MM.1S (cell line): ENCODE results near the gene AKAP8.

Source experiments
- DNase-seq: peaks from one replicate; pipeline ENCODE4 v3.0.0-alpha.2; 2015
- H2AFZ ChIP-seq: fragments of 300-600 bp; sonication (generic); 2 replicates; pipeline ENCODE4 v1.6.0; 2016; ENCODE audit warnings: antibody characterized with exemption, low read length
- H3F3A ChIP-seq: fragments of 300-600 bp; sonication (generic); 2 replicates; pipeline ENCODE4 v1.6.1; 2016; ENCODE audit warnings: mild to moderate bottlenecking, antibody characterized with exemption, low read length, moderate library complexity, mixed read lengths; ENCODE audit not compliant: insufficient read depth
- H3K27ac ChIP-seq: fragments of 300-600 bp; sonication (generic); 2 replicates; pipeline ENCODE4 v1.5.1; 2016; ENCODE audit warnings: mild to moderate bottlenecking, low read length
- H3K27me3 ChIP-seq: fragments of 300-600 bp; sonication (generic); replicated peaks from 2 replicates; pipeline ENCODE4 v1.6.0; 2016; ENCODE audit warnings: low read length; ENCODE audit not compliant: insufficient read depth
- H3K36me3 ChIP-seq: fragments of 300-600 bp; sonication (generic); replicated peaks from 2 replicates; pipeline ENCODE4 v1.6.1; 2016; ENCODE audit warnings: mild to moderate bottlenecking, low read length, mixed read lengths; ENCODE audit not compliant: insufficient read depth
- H3K4me1 ChIP-seq: fragments of 300-600 bp; sonication (generic); 2 replicates; pipeline ENCODE4 v1.6.1; 2016; ENCODE audit warnings: low read length, mixed read lengths
- H3K4me2 ChIP-seq: fragments of 300-600 bp; sonication (generic); 2 replicates; pipeline ENCODE4 v1.6.0; 2016; ENCODE audit warnings: low read depth, low read length
- H3K4me3 ChIP-seq: fragments of 300-600 bp; sonication (generic); 2 replicates; pipeline ENCODE4 v1.5.1; 2016; ENCODE audit warnings: low read length, mixed read lengths
- H3K79me2 ChIP-seq: fragments of 300-600 bp; sonication (generic); 2 replicates; pipeline ENCODE4 v1.6.1; 2016; ENCODE audit warnings: mixed run types, low read length, mixed read lengths
- H3K9ac ChIP-seq: fragments of 300-600 bp; sonication (generic); 2 replicates; pipeline ENCODE4 v1.6.1; 2016; ENCODE audit warnings: low read length, mixed read lengths
- H3K9me2 ChIP-seq: fragments of 300-600 bp; sonication (generic); replicated peaks from 2 replicates; pipeline ENCODE4 v1.6.1; 2016; ENCODE audit warnings: mild to moderate bottlenecking, low read length, mixed read lengths; ENCODE audit not compliant: insufficient read depth
- H3K9me3 ChIP-seq: fragments of 300-600 bp; sonication (generic); replicated peaks from 2 replicates; pipeline ENCODE4 v1.6.1; 2016; ENCODE audit warnings: mild to moderate bottlenecking, low read length, mixed read lengths; ENCODE audit not compliant: insufficient read depth
- H4K20me1 ChIP-seq: fragments of 300-600 bp; sonication (generic); 2 replicates; pipeline ENCODE4 v1.6.1; 2016; ENCODE audit warnings: mild to moderate bottlenecking, low read length, moderate library complexity, mixed read lengths; ENCODE audit not compliant: insufficient read depth
- EZH2 ChIP-seq: fragments of 300-600 bp; sonication (generic); optimal IDR thresholded peaks from 2 replicates; pipeline ENCODE3; 2017; ENCODE audit warnings: low read depth, mild to moderate bottlenecking, antibody characterized with exemption, low read length, mixed read lengths
- EZH2phosphoT487 ChIP-seq: fragments of 300-600 bp; sonication (generic); IDR thresholded peaks from 2 replicates; pipeline ENCODE4 v1.6.1; 2018; ENCODE audit warnings: antibody characterized with exemption, low read length
- TF ChIP-seq, protein P1 (sequence below): fragments of 300-600 bp; sonication (generic); IDR thresholded peaks from 2 replicates; pipeline ENCODE4 v1.5.1; 2016; ENCODE audit warnings: antibody characterized with exemption, low read length, mixed read lengths

AKAP8 gene

DNA sequence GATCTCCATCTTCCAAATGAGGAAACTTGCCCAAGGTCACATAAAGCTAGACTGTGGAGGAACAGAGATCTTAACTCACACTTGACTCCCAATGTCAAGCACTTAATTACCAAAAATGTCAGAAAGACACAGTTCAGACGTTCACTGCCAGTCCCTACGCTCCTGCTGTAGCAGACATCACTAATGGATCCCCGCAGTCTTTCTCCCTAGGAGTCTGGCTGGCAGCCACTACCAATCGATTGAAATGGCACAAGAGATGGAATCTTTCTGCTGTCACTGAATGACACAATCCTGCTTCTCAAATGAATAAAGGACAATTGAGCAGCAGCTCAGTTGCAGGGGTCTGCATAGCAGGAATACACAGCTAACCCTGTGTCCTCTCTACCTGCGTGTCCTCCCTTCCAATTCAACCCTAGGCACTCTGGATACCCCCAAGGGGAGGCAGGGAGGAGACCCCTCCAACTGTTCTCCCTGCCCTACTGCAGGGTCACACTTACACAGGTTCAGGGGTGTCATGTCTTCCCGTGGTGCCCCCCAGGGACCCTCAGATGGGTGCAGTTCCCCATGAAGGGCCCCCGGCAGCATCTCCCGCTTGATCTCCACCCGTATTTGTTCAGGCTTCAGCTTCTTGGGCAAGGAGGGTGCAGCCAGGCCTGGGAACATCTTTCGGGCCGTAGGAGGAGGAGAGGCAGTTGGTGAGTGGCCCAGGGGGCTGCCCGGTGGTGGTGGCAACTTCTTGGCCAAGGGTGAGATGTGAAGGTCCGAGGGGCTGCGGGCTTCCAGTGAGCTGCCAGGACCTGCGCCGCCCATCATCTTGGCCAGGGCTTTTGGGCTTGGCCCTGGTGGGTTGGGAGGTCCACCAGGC is 47.1 kb upstream of the AKAP8 start:
- H2AFZ ChIP-seq = no peak overlapping the region
- H3K4me3 ChIP-seq = no peak overlapping the region
- H3K9me2 ChIP-seq = no peaks in the 10 kb centered on the region
- no peak for DNase-seq
- H3K27me3 ChIP-seq = no peaks in the 10 kb centered on the region
- H3K4me2 ChIP-seq = no peak overlapping the region
- no peaks in the 10 kb centered on the region for H4K20me1 ChIP-seq
- peaks cover 10% of the 10 kb centered on the region for H3K4me1 ChIP-seq
- H3K27ac ChIP-seq = no peak overlapping the region
- no peaks in the 10 kb centered on the region for H3F3A ChIP-seq
- H3K9me3 ChIP-seq = no peaks in the 10 kb centered on the region
- H3K9ac ChIP-seq = no peak overlapping the region
- peaks cover 8% of the 10 kb centered on the region; the same call in 1 of the 2 replicates for H3K36me3 ChIP-seq
- H3K79me2 ChIP-seq = peaks cover 40% of the 10 kb centered on the region
- TF ChIP-seq, protein P1, sequence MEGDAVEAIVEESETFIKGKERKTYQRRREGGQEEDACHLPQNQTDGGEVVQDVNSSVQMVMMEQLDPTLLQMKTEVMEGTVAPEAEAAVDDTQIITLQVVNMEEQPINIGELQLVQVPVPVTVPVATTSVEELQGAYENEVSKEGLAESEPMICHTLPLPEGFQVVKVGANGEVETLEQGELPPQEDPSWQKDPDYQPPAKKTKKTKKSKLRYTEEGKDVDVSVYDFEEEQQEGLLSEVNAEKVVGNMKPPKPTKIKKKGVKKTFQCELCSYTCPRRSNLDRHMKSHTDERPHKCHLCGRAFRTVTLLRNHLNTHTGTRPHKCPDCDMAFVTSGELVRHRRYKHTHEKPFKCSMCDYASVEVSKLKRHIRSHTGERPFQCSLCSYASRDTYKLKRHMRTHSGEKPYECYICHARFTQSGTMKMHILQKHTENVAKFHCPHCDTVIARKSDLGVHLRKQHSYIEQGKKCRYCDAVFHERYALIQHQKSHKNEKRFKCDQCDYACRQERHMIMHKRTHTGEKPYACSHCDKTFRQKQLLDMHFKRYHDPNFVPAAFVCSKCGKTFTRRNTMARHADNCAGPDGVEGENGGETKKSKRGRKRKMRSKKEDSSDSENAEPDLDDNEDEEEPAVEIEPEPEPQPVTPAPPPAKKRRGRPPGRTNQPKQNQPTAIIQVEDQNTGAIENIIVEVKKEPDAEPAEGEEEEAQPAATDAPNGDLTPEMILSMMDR = no peak
- no peak for TF ChIP-seq EZH2
- TF ChIP-seq EZH2phosphoT487 = no peak

DNA sequence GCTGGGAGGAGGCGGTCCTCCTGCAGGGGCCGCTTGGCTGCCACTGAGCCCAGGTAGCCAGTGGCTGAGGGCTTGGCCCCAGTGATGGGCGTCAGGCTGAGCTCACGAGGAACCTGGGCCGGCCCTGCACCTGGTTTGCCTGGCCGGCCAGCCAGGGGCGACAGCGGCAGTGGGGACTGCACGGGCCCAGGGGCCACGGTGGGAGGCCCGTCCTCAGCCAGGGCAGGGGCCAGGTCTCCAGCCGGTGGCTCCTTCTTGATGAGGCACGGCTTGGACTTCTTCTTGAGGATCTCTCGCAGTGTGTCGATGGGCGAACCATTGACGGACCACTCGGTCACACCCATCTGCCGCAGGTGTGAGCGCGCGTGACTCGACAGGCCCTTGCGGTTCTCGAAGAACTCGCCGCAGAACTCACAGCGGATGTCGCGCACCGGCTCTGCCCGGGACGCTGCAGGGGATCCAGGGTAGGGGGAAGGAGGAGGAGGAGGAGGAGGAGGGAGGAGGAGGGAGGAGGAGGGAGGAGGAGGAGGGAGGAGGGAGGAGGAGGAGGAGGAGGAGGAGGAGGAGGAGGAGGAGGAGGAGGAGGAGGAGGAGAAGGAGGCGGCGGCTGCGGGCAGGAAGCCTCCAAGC is 45.8 kb upstream of the AKAP8 start:
- no peak for DNase-seq
- Histone ChIP-seq H3K4me3 (no peak overlapping the region), H4K20me1 (no peaks in the 10 kb centered on the region), H2AFZ (no peak overlapping the region), H3K27me3 (no peaks in the 10 kb centered on the region), H3K9me3 (no peaks in the 10 kb centered on the region), H3F3A (no peaks in the 10 kb centered on the region), H3K4me1 (no peaks in the 10 kb centered on the region), H3K79me2 (peaks cover 27% of the 10 kb centered on the region), H3K4me2 (no peak overlapping the region), H3K9me2 (no peaks in the 10 kb centered on the region), H3K27ac (no peak overlapping the region), H3K9ac (no peak overlapping the region), H3K36me3 (peaks cover 8% of the 10 kb centered on the region; the same call in 1 of the 2 replicates)
- TF ChIP-seq, protein P1 = no peak
- TF ChIP-seq EZH2phosphoT487 (no peak), EZH2 (no peak)

DNA sequence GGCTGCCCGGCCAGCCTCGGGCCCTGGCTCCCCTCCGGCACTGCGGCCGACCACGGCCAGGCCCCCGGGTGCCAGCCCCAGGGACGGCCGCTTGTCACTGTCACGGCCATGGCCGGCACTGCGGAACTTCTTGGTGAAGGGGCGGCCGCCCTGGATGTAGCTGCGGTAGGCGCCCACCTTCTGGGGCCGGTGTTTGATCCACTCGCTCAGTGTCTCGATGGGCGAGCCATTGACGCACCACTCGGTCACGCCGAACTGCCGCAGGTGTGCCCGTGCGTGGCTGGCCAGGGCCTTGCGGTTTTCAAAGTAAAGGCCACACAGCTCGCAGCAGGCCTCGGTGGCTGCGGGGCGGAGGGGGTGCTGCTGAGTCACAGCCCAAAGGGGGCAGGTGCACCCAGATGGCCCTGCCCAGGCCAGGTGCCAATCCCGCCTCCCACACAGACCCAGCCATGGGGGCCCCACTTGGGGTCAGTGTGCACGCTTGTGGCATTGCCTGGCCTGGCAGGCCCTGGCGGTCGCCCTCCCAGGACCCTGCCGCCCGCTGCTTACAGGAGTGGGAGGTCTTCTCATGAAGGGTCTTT is 45.2 kb upstream of the AKAP8 start:
- Histone ChIP-seq H3K4me2 (no peak overlapping the region), H3K9me3 (no peaks in the 10 kb centered on the region), H3K9ac (no peak overlapping the region), H3K4me3 (no peak overlapping the region), H4K20me1 (no peaks in the 10 kb centered on the region), H3K36me3 (peaks cover 8% of the 10 kb centered on the region; the same call in 1 of the 2 replicates), H3K27me3 (no peaks in the 10 kb centered on the region), H3F3A (peaks cover 1% of the 10 kb centered on the region; the same call in 1 of the 2 replicates), H3K79me2 (peaks cover 21% of the 10 kb centered on the region), H3K9me2 (no peaks in the 10 kb centered on the region), H3K27ac (no peak overlapping the region), H2AFZ (no peak overlapping the region), H3K4me1 (no peaks in the 10 kb centered on the region)
- TF ChIP-seq EZH2 (no peak), EZH2phosphoT487 (no peak)
- TF ChIP-seq, protein P1 = no peak
- no peak for DNase-seq
